ENCODE measurements around the gene KLK12. TPM values are rescaled to one million over a fixed set of nuclear protein-coding genes. Genes with fewer than 3 reads are reported as not detected.

KLK12 gene
- not detected for total RNA-seq
- not detected for polyA plus RNA-seq
- long read RNA-seq, donor 1, result 0 reads
- long read RNA-seq, donor 2, result 0 reads
- long read RNA-seq, donor 3, result 0 reads

- no peaks in the 10 kb centered on the region for H3K9me3 ChIP-seq
- DNase-seq, result no peak
- H3K4me1 ChIP-seq (ENCODE audit: insufficient read depth), result no peaks in the 10 kb centered on the region
- no peaks in the 10 kb centered on the region for H3K36me3 ChIP-seq
- no peak within 1 kb of the TSS for H3K27ac ChIP-seq
- intact Hi-C loops (cut with DNase I), result loop anchor here in 1 of 4 donors (5.0 kb wide), 1 partner anchor 53 kb away; no protein-coding TSS in a partner anchor
- WGBS, 3 donors, result 43 to 51% (median 47%) methylated on average over 11 of the region's 11 CpGs
- H3K4me3 ChIP-seq, result no peak within 1 kb of the TSS
- TF ChIP-seq POLR2A (IDR thresholded peaks at IDR 0.05) (no peak), EP300 (IDR thresholded peaks at IDR 0.05) (no peak), CTCF (IDR thresholded peaks at IDR 0.05) (no peak)
- no peaks in the 10 kb centered on the region for H3K27me3 ChIP-seq
These were observed at the start of gene KLK12 for GRCh38 chr19:51034704-51035103. TSS of gene KLK12 (minus strand) at chr19:51035002. CDS start at chr19:51034621, 381 bp downstream.

GRCh38 chr19:51084505-51084904 lies 49.7 kb upstream of the KLK12 start:
- Histone ChIP-seq H3K9me3 (no peaks in the 10 kb centered on the region), H3K4me3 (no peak overlapping the region), H3K27me3 (no peaks in the 10 kb centered on the region), H3K36me3 (no peaks in the 10 kb centered on the region), H3K4me1 (ENCODE audit: insufficient read depth) (no peaks in the 10 kb centered on the region), H3K27ac (no peak overlapping the region)
- no peak for TF ChIP-seq CTCF (IDR thresholded peaks at IDR 0.05)
- no peak for TF ChIP-seq POLR2A (IDR thresholded peaks at IDR 0.05)
- no peak for TF ChIP-seq EP300 (IDR thresholded peaks at IDR 0.05)
- WGBS, 3 donors, result 60 to 79% (median 68%) methylated on average over 7 of the region's 7 CpGs
- peak in 2 of 5 donors; percentile 6 to 14 for DNase-seq
- intact Hi-C loops (cut with DNase I), result no loop called here

GRCh38 chr19:51083783-51084182 lies 49.0 kb upstream of the KLK12 start:
- Histone ChIP-seq H3K27me3 (no peaks in the 10 kb centered on the region), H3K27ac (no peak overlapping the region), H3K4me1 (ENCODE audit: insufficient read depth) (no peaks in the 10 kb centered on the region), H3K36me3 (no peaks in the 10 kb centered on the region), H3K4me3 (no peak overlapping the region), H3K9me3 (no peaks in the 10 kb centered on the region)
- peak in 1 of 5 donors; percentile 2 for DNase-seq
- 76 to 78% (median 78%) methylated on average over 14 of the region's 14 CpGs for WGBS, 3 donors
- TF ChIP-seq EP300 (IDR thresholded peaks at IDR 0.05) (no peak), POLR2A (IDR thresholded peaks at IDR 0.05) (no peak), CTCF (IDR thresholded peaks at IDR 0.05) (no peak)
- intact Hi-C loops (cut with DNase I), result no loop called here

GRCh38 chr19:51083181-51083580 lies 48.4 kb upstream of the KLK12 start:
- H3K9me3 ChIP-seq, result no peaks in the 10 kb centered on the region
- H3K27ac ChIP-seq, result no peak overlapping the region
- H3K4me1 ChIP-seq (ENCODE audit: insufficient read depth), result no peaks in the 10 kb centered on the region
- H3K4me3 ChIP-seq, result no peak overlapping the region
- no peaks in the 10 kb centered on the region for H3K36me3 ChIP-seq
- DNase-seq, result no peak
- WGBS, 3 donors, result 22 to 32% (median 28%) methylated on average over 4 of the region's 4 CpGs
- no peaks in the 10 kb centered on the region for H3K27me3 ChIP-seq
- intact Hi-C loops (cut with DNase I), result no loop called here
- TF ChIP-seq CTCF (IDR thresholded peaks at IDR 0.05), result no peak

Measured in ovary (tissue), 10 donors.